ENCODE results near the gene NRCAM.

- TF ChIP-seq FOXA1 (IDR thresholded peaks at IDR 0.05) (no peak), SUZ12 (IDR thresholded peaks at IDR 0.05) (no peak), SP1 (IDR thresholded peaks at IDR 0.05) (no peak), FOXM1 (IDR thresholded peaks at IDR 0.05; ENCODE audit: borderline replicate concordance) (no peak), FOXK2 (IDR thresholded peaks at IDR 0.05) (no peak), BHLHE40 (IDR thresholded peaks at IDR 0.05; ENCODE audit: borderline replicate concordance) (no peak), TARDBP (IDR thresholded peaks at IDR 0.05) (no peak), ELF4 (IDR thresholded peaks at IDR 0.05) (no peak), PKNOX1 (IDR thresholded peaks at IDR 0.05) (0 out of 2 replicates have a peak, but pooled peaks have one; percentile 23), HDGF (IDR thresholded peaks at IDR 0.05; ENCODE audit: borderline replicate concordance) (no peak), CTBP1 (IDR thresholded peaks at IDR 0.05; ENCODE audit: borderline replicate concordance) (no peak)
These were observed 32.7 kb upstream of the NRCAM start for GRCh38 chr7:108488768-108489538.
